Mucosa of descending colon (tissue), 3 donors: Measurements from ENCODE around the gene ADAMTS4. TPM values are rescaled to one million over a fixed set of nuclear protein-coding genes. Genes with fewer than 3 reads are reported as not detected.
A peak's percentile ranks its signal among the peaks of the same experiment; 100 is the strongest.
"Not testable (repeated sequence)": the region's sequence is repeated elsewhere in the genome, so short reads cannot be mapped to it uniquely, and the experiment has no call there.

Experiments
- ATAC-seq: fragments of 200-7000 bp; cut with Tn5 transposase; one replicate; pipeline ENCODE4 v1.9.1; 2020; ENCODE audit warnings: mild to moderate bottlenecking, moderate library complexity
- DNase-seq, 3 donors: peaks; one replicate each; pipeline ENCODE4 v3.0.0-alpha.2; 2020
- H3K36me3 ChIP-seq: fragments of 200-600 bp; one replicate; pipeline ENCODE4 v1.8.0; 2021; ENCODE audit warnings: low read depth, mild to moderate bottlenecking
- H3K4me1 ChIP-seq: fragments of 200-600 bp; one replicate; pipeline ENCODE4 v1.8.0; 2021; ENCODE audit warnings: low read depth, mild to moderate bottlenecking
- H3K4me3 ChIP-seq: fragments of 200-600 bp; one replicate; pipeline ENCODE4 v1.8.0; 2021; ENCODE audit warnings: mild to moderate bottlenecking
- H3K9me3 ChIP-seq: fragments of 200-600 bp; one replicate; pipeline ENCODE4 v1.8.0; 2021; ENCODE audit warnings: mild to moderate bottlenecking
- CTCF ChIP-seq: fragments of 200-600 bp; IDR thresholded peaks from one replicate; pipeline ENCODE4 v1.8.0; 2022; ENCODE audit warnings: antibody characterized with exemption, mild to moderate bottlenecking
- intact Hi-C, 2 donors: fragments of 100-400 bp; cut with DNase I in 1 of 2; cut with micrococcal nuclease in 1 of 2; formaldehyde crosslinking; loops; one replicate each; pipeline versions ENCODE4 v1.11.0 to v1.11.1; 2022; cut with DNase I, micrococcal nuclease
- total RNA-seq, 3 donors: library from RNA; stranded (reverse); fragmentation: NEBNext Ultra II Directional in 2 of 3; extraction: Animal tissue kit (Norgen Biotek cat#: 25700) in 2 of 3; gene quantifications; one replicate each; pipeline versions ENCODE4 v1.2.1 to v1.2.4, GENCODE V29; 2021 to 2023
- donor health status: DM: no; HTN: no; CAD: no; lungs with moderate emphysema.
- donor health status: DM: no; HTN: no; CAD: no.
- donor health status: DM: no; HTN: yes; CAD: no.

The ADAMTS4 gene
- total RNA-seq, 3 donors from 2014 or later: 0.96 to 7.2 (median 3.8) TPM

DNA sequence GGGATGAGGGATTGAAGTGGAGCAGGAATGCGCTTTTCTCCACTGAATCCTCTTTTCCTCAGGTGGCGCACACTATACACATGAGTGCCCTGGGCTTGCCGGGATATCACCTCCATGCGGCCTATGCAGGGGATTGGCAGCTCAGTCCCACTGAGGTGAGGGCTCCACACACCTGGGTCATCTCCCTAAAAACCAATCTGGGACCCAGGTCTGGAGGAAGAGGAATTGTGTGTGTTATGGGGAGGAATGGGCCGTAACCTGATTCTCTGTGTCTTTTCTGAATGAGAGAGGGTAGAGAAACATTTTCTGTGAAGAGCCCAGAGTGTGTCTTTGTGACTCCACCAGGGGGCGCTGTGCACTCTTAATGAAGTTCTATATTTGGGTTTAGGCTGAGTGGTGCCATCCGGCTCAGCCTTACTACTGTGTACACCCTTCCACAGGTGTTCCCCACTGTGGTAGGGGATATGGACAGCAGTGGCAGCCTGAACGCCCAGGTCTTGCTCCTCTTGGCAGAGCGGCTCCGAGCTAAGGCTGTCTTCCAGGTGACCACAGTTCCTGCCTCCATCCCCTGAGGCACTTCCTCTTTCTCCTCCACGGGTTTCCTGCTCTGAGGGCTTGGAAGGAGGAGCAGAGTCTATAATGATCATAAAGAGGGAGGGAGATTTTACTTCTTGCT, 28.5 kb upstream of the ADAMTS4 start:
- peak; percentile 72 for TF ChIP-seq CTCF
- Histone ChIP-seq H3K4me3 (no peak overlapping the region), H3K9me3 (no peaks in the 10 kb centered on the region), H3K36me3 (no peaks in the 10 kb centered on the region), H3K4me1 (peaks cover 18% of the 10 kb centered on the region)
- intact Hi-C loops: loop anchor here (5.0 to 10.0 kb wide), 2 partner anchors 65 to 157 kb away; no protein-coding TSS in a partner anchor
- DNase-seq: peak; percentile 79 to 86 (median 86)
- peak; percentile 69 for ATAC-seq

GRCh38 chr1:161226759-161227158, 27.9 kb upstream of the ADAMTS4 start:
- DNase-seq: no peak
- no peak for ATAC-seq
- Histone ChIP-seq H3K9me3 (no peaks in the 10 kb centered on the region), H3K4me1 (peaks cover 18% of the 10 kb centered on the region), H3K36me3 (no peaks in the 10 kb centered on the region), H3K4me3 (no peak overlapping the region)
- no peak for TF ChIP-seq CTCF
- intact Hi-C loops: loop anchor here (5.0 to 10.0 kb wide), 2 partner anchors 66 to 158 kb away; no protein-coding TSS in a partner anchor

DNA sequence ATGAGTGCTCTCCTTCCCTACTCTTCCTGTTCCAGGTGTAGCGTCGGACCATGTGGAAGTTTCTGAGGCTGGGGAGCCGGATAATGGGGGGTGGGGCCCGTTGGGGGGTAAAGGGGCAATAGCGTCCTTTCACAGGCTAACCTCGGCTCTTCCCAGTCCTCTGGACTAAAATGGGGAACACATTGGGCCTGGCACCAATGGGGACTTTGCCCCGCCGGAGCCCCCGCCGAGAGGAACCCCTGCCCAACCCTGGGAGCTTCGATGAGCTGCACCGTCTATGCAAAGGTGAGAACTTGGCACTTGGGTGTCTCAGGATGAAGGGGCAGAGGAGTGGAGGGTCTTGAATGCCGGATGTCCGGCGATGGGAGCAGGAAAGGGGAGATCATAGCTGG, 27.5 kb upstream of the ADAMTS4 start:
- DNase-seq (peak in 1 of 3 donors; percentile 49), ATAC-seq (no peak)
- TF ChIP-seq CTCF: no peak
- Histone ChIP-seq H3K9me3 (no peaks in the 10 kb centered on the region), H3K36me3 (no peaks in the 10 kb centered on the region), H3K4me3 (peak overlapping the region; percentile 33), H3K4me1 (peaks cover 18% of the 10 kb centered on the region)
- intact Hi-C loops: loop anchor here (5.0 to 10.0 kb wide), 2 partner anchors 66 to 158 kb away; no protein-coding TSS in a partner anchor

GRCh38 chr1:161225534-161226319, 26.9 kb upstream of the ADAMTS4 start, which contains the start of gene TOMM40L:
TSS of gene TOMM40L (plus strand) at chr1:161226060. CDS start at chr1:161226490, 430 bp downstream.
- Histone ChIP-seq H3K9me3 (no peaks in the 10 kb centered on the region), H3K4me1 (peaks cover 18% of the 10 kb centered on the region), H3K4me3 (peak within 1 kb of the TSS; percentile 33), H3K36me3 (no peaks in the 10 kb centered on the region)
- intact Hi-C loops: loop anchor here (5.0 to 10.0 kb wide), 2 partner anchors 67 to 159 kb away; no protein-coding TSS in a partner anchor
- peak; percentile 93 for ATAC-seq
- peak; percentile 38 for TF ChIP-seq CTCF
- peak; percentile 89 to 94 (median 93) for DNase-seq

- DNase-seq (no peak), ATAC-seq (no peak)
- Histone ChIP-seq H3K4me1 (peaks cover 18% of the 10 kb centered on the region), H3K4me3 (no peak overlapping the region), H3K9me3 (no peaks in the 10 kb centered on the region), H3K36me3 (no peaks in the 10 kb centered on the region)
- intact Hi-C loops: loop anchor here (5.0 to 10.0 kb wide), 2 partner anchors 67 to 160 kb away; no protein-coding TSS in a partner anchor
- no peak for TF ChIP-seq CTCF
Measured at GRCh38 chr1:161225178-161225533, 26.3 kb upstream of the ADAMTS4 start.

DNA sequence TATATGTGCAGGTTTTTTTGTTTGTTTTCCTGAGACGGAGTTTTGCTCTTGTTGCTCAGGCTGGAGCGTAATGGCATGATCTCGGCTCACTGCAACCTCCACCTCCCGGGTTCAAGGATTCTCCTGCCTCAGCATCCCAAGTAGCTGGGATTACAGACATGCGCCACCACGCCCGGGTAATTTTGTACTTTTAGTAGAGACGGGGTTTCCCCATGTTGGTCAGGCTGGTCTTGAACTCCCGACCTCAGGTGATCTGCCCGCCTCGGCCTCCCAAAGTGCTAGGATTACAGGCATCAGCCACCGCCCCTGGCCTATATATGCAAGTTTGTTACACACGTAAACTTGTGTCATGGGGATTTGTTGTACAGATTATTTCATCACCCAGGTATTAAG, 25.8 kb upstream of the ADAMTS4 start:
- H3K4me3 ChIP-seq, ATAC-seq, H3K36me3 ChIP-seq, H3K9me3 ChIP-seq, DNase-seq: not testable (repeated sequence)
- peaks cover 18% of the 10 kb centered on the region for H3K4me1 ChIP-seq
- intact Hi-C loops: loop anchor here (5.0 to 10.0 kb wide), 2 partner anchors 68 to 160 kb away; no protein-coding TSS in a partner anchor
